H1 (cell line): Measurements from ENCODE around the gene CRYBA4. TPM values are rescaled to one million over a fixed set of nuclear protein-coding genes. Genes with fewer than 3 reads are reported as not detected.

Source experiments
- CTCF ChIA-PET: fragments of 300-600 bp; sonication (Branson Sonifier 250); formaldehyde crosslinking; loops from one replicate; lab custom pipeline; 2021; ENCODE audit not compliant: partially characterized antibody; lab: Charles Lee
- POLR2A ChIA-PET: fragments of 300-600 bp; sonication (Branson Sonifier 250); formaldehyde crosslinking; loops from one replicate; lab custom pipeline; 2021; ENCODE audit warnings: inconsistent platforms; ENCODE audit not compliant: partially characterized antibody; lab: Charles Lee
- DNase-seq, 2 experiments: peaks; one replicate each; pipeline versions ENCODE4 v3.0.0 to v3.0.0-alpha.2; 2010 to 2022; ENCODE audit warnings: low spot score in 2 of 2, low read depth in 1 of 2, mixed read lengths in 1 of 2
- FAIRE-seq: peaks from 2 replicates; lab custom pipeline; 2011; peaks lifted over from hg19 to GRCh38; lab: Jason Lieb, UNC
- H2AFZ ChIP-seq: 2 replicates; pipeline ENCODE4 v1.8.1; 2012; ENCODE audit warnings: low read length, inconsistent platforms
- H2AK5ac ChIP-seq: 2 replicates; pipeline ENCODE4 v1.6.1; 2013; ENCODE audit warnings: low read depth, low read length
- H2BK120ac ChIP-seq: replicated peaks from 2 replicates; pipeline ENCODE3; 2013; ENCODE audit warnings: low read depth, low read length, inconsistent platforms
- H2BK12ac ChIP-seq: 2 replicates; pipeline ENCODE4 v1.6.1; 2013; ENCODE audit warnings: low read depth, low read length
- H2BK15ac ChIP-seq: 2 replicates; pipeline ENCODE4 v1.6.1; 2013; ENCODE audit warnings: low read length
- H2BK20ac ChIP-seq: 2 replicates; pipeline ENCODE4 v1.6.1; 2013; ENCODE audit warnings: low read length
- H2BK5ac ChIP-seq: 2 replicates; pipeline ENCODE4 v1.6.1; 2013; ENCODE audit warnings: low read depth, low read length
- H3K14ac ChIP-seq: 2 replicates; pipeline ENCODE4 v1.6.1; 2013; ENCODE audit warnings: inconsistent platforms; ENCODE audit not compliant: insufficient read length
- H3K18ac ChIP-seq: 2 replicates; pipeline ENCODE4 v1.6.1; 2013; ENCODE audit warnings: low read length; ENCODE audit errors: extremely low read depth
- H3K23ac ChIP-seq: 2 replicates; pipeline ENCODE4 v1.6.1; 2013; ENCODE audit warnings: inconsistent platforms; ENCODE audit not compliant: insufficient read length
- H3K23me2 ChIP-seq: 2 replicates; pipeline ENCODE4 v1.6.1; 2013; ENCODE audit warnings: low read depth, low read length
- H3K27ac ChIP-seq: 2 replicates; pipeline ENCODE4 v1.6.1; 2011; ENCODE audit warnings: low read depth, low read length, inconsistent platforms
- H3K27me3 ChIP-seq, 4 experiments: replicated peaks in 1 of 4; 1 replicate in 1 of 4; 2 replicates in 3 of 4; pipeline versions ENCODE4 v1.6.1 to v1.8.1; 2011 to 2013; ENCODE audit warnings: low read length in 3 of 4, mild to moderate bottlenecking in 3 of 4, inconsistent platforms in 2 of 4, mixed read lengths in 2 of 4, moderate library complexity in 1 of 4; ENCODE audit not compliant: control insufficient read depth in 3 of 4, insufficient read depth in 3 of 4; ENCODE audit errors: extremely low read depth in 1 of 4
- H3K36me3 ChIP-seq, 4 experiments: 2 replicates each; pipeline versions ENCODE4 v1.6.1 to v1.8.1; 2011 to 2013; ENCODE audit warnings: mild to moderate bottlenecking in 4 of 4, low read length in 3 of 4, moderate library complexity in 2 of 4, control low read depth in 1 of 4, inconsistent platforms in 1 of 4; ENCODE audit not compliant: insufficient read depth in 4 of 4, control insufficient read depth in 2 of 4
- H3K4ac ChIP-seq: replicated peaks from 2 replicates; pipeline ENCODE3; 2013; ENCODE audit warnings: low read length, low read depth, mixed read lengths, inconsistent platforms; ENCODE audit not compliant: insufficient read length
- H3K4me1 ChIP-seq, 4 experiments: replicated peaks in 1 of 4; 1 replicate in 1 of 4; 2 replicates in 3 of 4; pipeline versions ENCODE4 v1.6.1 to v1.8.1; 2011 to 2013; ENCODE audit warnings: low read length in 3 of 4, inconsistent platforms in 2 of 4, mixed read lengths in 1 of 4; ENCODE audit not compliant: insufficient read depth in 4 of 4, control insufficient read depth in 3 of 4
- H3K4me2 ChIP-seq, 2 experiments: 2 replicates each; pipeline versions ENCODE4 v1.6.1 to v1.8.1; 2011 to 2013; ENCODE audit warnings: low read depth in 2 of 2, low read length in 2 of 2, control low read depth in 1 of 2, inconsistent platforms in 1 of 2, mild to moderate bottlenecking in 1 of 2; ENCODE audit not compliant: insufficient read depth in 1 of 2
- H3K4me3 ChIP-seq, 4 experiments: fragments of 200-600, 300-600 bp in 1 of 4; sonication (generic), shearing (Covaris generic), sonication (Bioruptor Twin) in 1 of 4; 2 replicates each; pipeline versions ENCODE4 v1.5.1 to v1.8.1; 2011 to 2016; ENCODE audit warnings: low read length in 4 of 4, low read depth in 3 of 4, control low read depth in 2 of 4, inconsistent platforms in 2 of 4, mild to moderate bottlenecking in 2 of 4, mixed read lengths in 1 of 4, moderate library complexity in 1 of 4; ENCODE audit not compliant: insufficient read depth in 2 of 4; ENCODE audit errors: extremely low read depth in 1 of 4
- H3K56ac ChIP-seq: replicated peaks from 2 replicates; pipeline ENCODE3; 2013; ENCODE audit warnings: low read depth, mild to moderate bottlenecking, mixed read lengths, low read length, inconsistent platforms; ENCODE audit not compliant: insufficient read length
- H3K79me1 ChIP-seq: 2 replicates; pipeline ENCODE4 v1.6.1; 2013; ENCODE audit warnings: low read depth, low read length, control low read depth
- H3K79me2 ChIP-seq, 2 experiments: 2 replicates each; pipeline versions ENCODE4 v1.6.1 to v1.8.1; 2012 to 2013; ENCODE audit warnings: low read length in 2 of 2, mild to moderate bottlenecking in 2 of 2, inconsistent platforms in 1 of 2; ENCODE audit not compliant: insufficient read depth in 2 of 2, control insufficient read depth in 1 of 2
- H3K9ac ChIP-seq, 4 experiments: replicated peaks in 1 of 4; 1 replicate in 1 of 4; 2 replicates in 3 of 4; pipeline versions ENCODE4 v1.6.1 to v1.8.1; 2011 to 2013; ENCODE audit warnings: low read depth in 3 of 4, low read length in 3 of 4, control low read depth in 2 of 4, mild to moderate bottlenecking in 2 of 4, moderate library complexity in 2 of 4, inconsistent platforms in 1 of 4; ENCODE audit errors: extremely low read depth in 1 of 4
- H3K9me3 ChIP-seq, 2 experiments: 2 replicates each; pipeline versions ENCODE4 v1.6.1 to v1.8.1; 2012 to 2013; ENCODE audit warnings: mild to moderate bottlenecking in 2 of 2, moderate library complexity in 2 of 2, control low read depth in 1 of 2, inconsistent platforms in 1 of 2, low read depth in 1 of 2, low read length in 1 of 2, mixed read lengths in 1 of 2; ENCODE audit not compliant: insufficient read depth in 2 of 2
- H4K20me1 ChIP-seq, 2 experiments: replicated peaks in 1 of 2; 2 replicates each; pipeline versions ENCODE3 to v1.8.1; 2011 to 2013; ENCODE audit warnings: inconsistent platforms in 2 of 2, low read length in 2 of 2, mild to moderate bottlenecking in 1 of 2; ENCODE audit not compliant: insufficient read depth in 2 of 2, control insufficient read depth in 1 of 2
- H4K5ac ChIP-seq: 2 replicates; pipeline ENCODE4 v1.6.1; 2013; ENCODE audit warnings: low read length, low read depth, mixed read lengths, inconsistent platforms; ENCODE audit not compliant: insufficient read length
- H4K8ac ChIP-seq: 2 replicates; pipeline ENCODE4 v1.8.0; 2013; ENCODE audit warnings: mild to moderate bottlenecking, moderate library complexity, low read length, inconsistent platforms; ENCODE audit not compliant: insufficient read depth; ENCODE audit errors: extremely low read depth
- H4K91ac ChIP-seq: replicated peaks from 2 replicates; pipeline ENCODE3; 2013; ENCODE audit warnings: low read length, mixed read lengths, inconsistent platforms; ENCODE audit not compliant: insufficient read length
- ATF2 ChIP-seq: IDR thresholded peaks from 2 replicates; pipeline ENCODE4 v1.6.1; 2012; ENCODE audit warnings: low read length, inconsistent platforms
- WGBS, 2 experiments: shearing (Covaris generic) in 1 of 2; methylation state at CpG; one replicate each; pipeline versions ENCODE4 v1.1.6 to v1.1.7; 2013 to 2015; ENCODE audit warnings: low lambda C conversion rate in 2 of 2, mixed read lengths in 2 of 2, inconsistent platforms in 1 of 2, low coverage in 1 of 2, missing lambda C conversion rate in 1 of 2; ENCODE audit not compliant: insufficient replicate concordance in 2 of 2, insufficient coverage in 1 of 2, insufficient read length in 1 of 2; ENCODE audit errors: extremely low coverage in 1 of 2, missing lambda C conversion rate in 1 of 2; 5-methylcytosine and 5-hydroxymethylcytosine counted together
- polyA plus RNA-seq, 7 experiments: library from polyadenylated mRNA; depleted of rRNA in 3 of 7; stranded (reverse) in 5 of 7; unstranded in 2 of 7; fragments of >200 nt in 5 of 7; fragments of 200-250 nt in 2 of 7; gene quantifications; 1 replicate in 5 of 7; 2 replicates in 1 of 7; 4 replicates in 1 of 7; pipeline versions ENCODE4 v1.2.1 to v1.2.3, GENCODE V29; 2011 to 2013; ENCODE audit warnings: missing spikeins in 2 of 7, mixed read lengths in 2 of 7
- total RNA-seq: library from RNA; stranded (reverse); fragmentation: NEBNext Ultra II Directional; extraction: Animal tissue kit (Norgen Biotek cat#: 25700); gene quantifications from 2 replicates; pipeline ENCODE4 v1.2.1, GENCODE V29; 2021

CRYBA4 gene
- total and polyA plus RNA-seq, 2 of the 8 experiments (the other 6 are each of a cell fraction or from before 2014, with no cell fraction given) = 0.67 to 3.1 TPM

- 88% methylated on average over 2 of the region's 2 CpGs; no CpG with 5 or more reads in 1 of the 2 experiments for WGBS, 2 experiments
- Histone ChIP-seq H3K56ac (no peak overlapping the region), H3K14ac (no peak overlapping the region), H2BK20ac (peak overlapping the region; percentile 66), H3K4me1 (peaks cover 11 to 25% (median 19%) of the 10 kb centered on the region in 4 experiments), H3K9me3 (no peaks in the 10 kb centered on the region), H3K18ac (no peak overlapping the region), H3K27ac (no peak overlapping the region), H2BK12ac (peak overlapping the region; percentile 77; the same call in 1 of the 2 replicates), H3K27me3 (peaks cover 5 to 31% (median 25%) of the 10 kb centered on the region in 4 experiments), H4K20me1 (no peaks in the 10 kb centered on the region), H2BK15ac (no peak overlapping the region), H3K23ac (no peak overlapping the region), H3K79me1 (no peaks in the 10 kb centered on the region; the same call in 1 of the 2 replicates), H4K91ac (no peak overlapping the region), H2AFZ (no peak overlapping the region), H3K4ac (no peak overlapping the region), H3K79me2 (no peaks in the 10 kb centered on the region), H4K8ac (no peak overlapping the region), H3K9ac (no peak overlapping the region), H3K4me3 (no peak overlapping the region), H3K36me3 (no peaks in the 10 kb centered on the region), H2BK5ac (peak overlapping the region; percentile 40; the same call in 1 of the 2 replicates), H2BK120ac (no peak overlapping the region), H3K4me2 (no peak overlapping the region), H3K23me2 (peaks cover 5% of the 10 kb centered on the region; the same call in 1 of the 2 replicates), H4K5ac (no peak overlapping the region), H2AK5ac (no peak overlapping the region)
- CTCF ChIA-PET = interaction anchor here (0.9 kb wide), 1 partner anchor 217 kb away, joined by 3 read pairs; no protein-coding TSS in a partner anchor
- FAIRE-seq = no peak
- DNase-seq = no peak
- POLR2A ChIA-PET = interaction anchor here (1.1 kb wide), 1 partner anchor 47 kb away, joined by 3 read pairs; no protein-coding TSS in a partner anchor
- no peak for TF ChIP-seq ATF2
Measured at GRCh38 chr22:26610996-26611395, 10.8 kb upstream of the CRYBA4 start.
